GM21528 (cell line): ENCODE measurements around the gene GNG7.
A peak's percentile ranks its signal among the peaks of the same experiment; 100 is the strongest.
"Not testable (repeated sequence)": the region's sequence is repeated elsewhere in the genome, so short reads cannot be mapped to it uniquely, and the experiment has no call there.

Experiments
- ATAC-seq: cut with Tn5 transposase; IDR thresholded peaks from one replicate; pipeline ENCODE4 v1.9.1; 2021; ENCODE audit warnings: mild to moderate bottlenecking, moderate library complexity; ENCODE audit not compliant: unreplicated experiment, low FRiP score

The GNG7 gene

GRCh38 chr19:2479556-2480194, 222.8 kb downstream of the GNG7 start:
- ATAC-seq = no peak

GRCh38 chr19:2478756-2479555, 223.5 kb downstream of the GNG7 start:
- ATAC-seq = no peak

- ATAC-seq = no peak
Measured at GRCh38 chr19:2478278-2478755, 224.2 kb downstream of the GNG7 start.

- ATAC-seq = no peak
Measured at GRCh38 chr19:2477732-2478191, 224.7 kb downstream of the GNG7 start.

GRCh38 chr19:2477141-2477710, 225.3 kb downstream of the GNG7 start:
- no peak for ATAC-seq

GRCh38 chr19:2476451-2477140, 225.9 kb downstream of the GNG7 start:
- ATAC-seq = no peak

- ATAC-seq = peak; percentile 48
Measured at GRCh38 chr19:2475702-2476450, 226.6 kb downstream of the GNG7 start, which contains the start of gene GADD45B. Gene GADD45B, plus strand, starts transcription at chr19:2476127. Its CDS starts 232 bp downstream, at chr19:2476359.

GRCh38 chr19:2475018-2475701, 227.3 kb downstream of the GNG7 start:
- ATAC-seq = peak; percentile 8

GRCh38 chr19:2474232-2475017, 228.1 kb downstream of the GNG7 start:
- peak; percentile 26 for ATAC-seq

GRCh38 chr19:2469915-2470200, 232.6 kb downstream of the GNG7 start:
- ATAC-seq = not testable (repeated sequence)

- no peak for ATAC-seq
Measured at GRCh38 chr19:2469102-2469914, 233.2 kb downstream of the GNG7 start.

- no peak for ATAC-seq
Measured at GRCh38 chr19:2468596-2468995, 233.9 kb downstream of the GNG7 start.

- no peak for ATAC-seq
Measured at GRCh38 chr19:2464389-2464788, 238.1 kb downstream of the GNG7 start.

GRCh38 chr19:2463694-2464093, 238.8 kb downstream of the GNG7 start:
- ATAC-seq = not testable (repeated sequence)

- no peak for ATAC-seq
Measured at GRCh38 chr19:2462635-2463421, 239.7 kb downstream of the GNG7 start.

- ATAC-seq = no peak
Measured at GRCh38 chr19:2461751-2462634, 240.5 kb downstream of the GNG7 start.
